Left kidney (tissue), 2 donors: ENCODE data around the gene DDX60. TPM values are rescaled to one million over a fixed set of nuclear protein-coding genes. Genes with fewer than 3 reads are reported as not detected.
"Not testable (repeated sequence)": the region's sequence is repeated elsewhere in the genome, so short reads cannot be mapped to it uniquely, and the experiment has no call there.

Experiments
- DNase-seq: peaks from one replicate; pipeline ENCODE4 v3.0.0-alpha.2; 2013
- polyA plus RNA-seq: library from polyadenylated mRNA; unstranded; fragments of 120-200 nt; gene quantifications from one replicate; pipeline ENCODE4 v1.2.1, GENCODE V29; 2013; ENCODE audit not compliant: insufficient read length

DDX60 gene
- polyA plus RNA-seq, 1 donor, result 12.8 TPM

GRCh38 chr4:168304744-168305459, 13.7 kb downstream of the DDX60 start:
- no peak for DNase-seq

GRCh38 chr4:168303430-168303829, 15.1 kb downstream of the DDX60 start:
- not testable (repeated sequence) for DNase-seq

- no peak for DNase-seq
These were observed 25.1 kb downstream of the DDX60 start for GRCh38 chr4:168293386-168293975.

- DNase-seq, result no peak
These were observed 27.3 kb downstream of the DDX60 start for GRCh38 chr4:168291242-168291641.

- DNase-seq, result not testable (repeated sequence)
These were observed 32.7 kb downstream of the DDX60 start for GRCh38 chr4:168285850-168286249.

GRCh38 chr4:168279556-168279955, 39.0 kb downstream of the DDX60 start:
- DNase-seq, result no peak

DNA sequence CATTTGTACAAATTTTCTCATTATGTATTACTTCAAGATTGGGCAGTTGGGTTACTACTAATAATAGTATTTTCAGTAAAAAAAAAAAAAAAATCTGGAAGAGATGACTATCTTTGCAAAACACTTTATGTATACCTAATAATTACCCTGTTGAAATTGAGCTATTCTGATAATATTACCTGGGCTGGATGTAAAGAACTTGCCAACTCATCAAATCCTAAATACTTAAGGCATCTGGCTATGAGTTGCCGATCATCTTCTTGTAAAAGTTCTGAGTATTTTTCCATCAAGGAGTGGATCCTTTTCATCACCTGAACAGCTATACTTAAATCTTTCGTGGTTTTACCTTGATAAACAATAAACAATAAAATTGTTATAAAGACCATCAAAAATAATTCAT, 42.7 kb downstream of the DDX60 start:
- DNase-seq, result no peak

DNA sequence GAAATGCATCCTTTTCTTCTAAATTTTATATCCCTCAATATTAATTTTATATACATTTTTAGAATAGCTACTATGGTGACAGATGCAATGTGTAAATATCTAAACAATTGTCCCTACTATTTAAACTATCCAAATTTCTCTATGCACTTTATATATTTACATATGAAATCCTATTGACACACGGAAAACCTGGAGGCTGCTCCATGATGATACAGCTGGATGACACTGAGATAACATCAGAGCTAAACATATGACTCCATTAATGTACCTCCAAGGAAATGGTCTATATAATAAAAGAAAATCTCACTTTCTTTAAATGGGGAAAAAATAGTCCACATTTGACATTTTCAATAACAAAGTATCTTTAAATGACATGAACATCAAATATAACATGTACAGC, 43.7 kb downstream of the DDX60 start:
- no peak for DNase-seq

- no peak for DNase-seq
These were observed 44.7 kb downstream of the DDX60 start for GRCh38 chr4:168273838-168274237.

- no peak for DNase-seq
These were observed 46.1 kb downstream of the DDX60 start for GRCh38 chr4:168272488-168272887.

DNA sequence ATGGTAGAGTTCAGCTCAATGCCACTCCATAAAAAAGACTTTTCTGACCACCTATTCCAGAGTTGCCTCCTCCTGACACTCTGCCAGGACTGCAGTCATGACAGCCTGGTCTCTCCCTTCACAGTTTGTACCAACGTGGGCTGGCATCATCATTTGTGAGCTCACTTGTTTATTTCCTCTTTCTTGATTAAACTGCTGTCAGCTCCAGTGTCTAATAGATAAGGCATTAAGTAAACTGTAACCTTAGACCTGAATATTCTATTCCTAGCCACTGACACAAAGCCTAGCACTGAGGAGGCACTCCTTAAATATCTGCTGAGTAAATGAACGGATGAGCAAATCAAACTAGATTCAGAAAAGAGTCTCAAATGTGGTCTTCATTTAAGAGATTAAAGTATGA, 48.7 kb downstream of the DDX60 start:
- no peak for DNase-seq

GRCh38 chr4:168265327-168265726, 53.2 kb downstream of the DDX60 start:
- no peak for DNase-seq

DNA sequence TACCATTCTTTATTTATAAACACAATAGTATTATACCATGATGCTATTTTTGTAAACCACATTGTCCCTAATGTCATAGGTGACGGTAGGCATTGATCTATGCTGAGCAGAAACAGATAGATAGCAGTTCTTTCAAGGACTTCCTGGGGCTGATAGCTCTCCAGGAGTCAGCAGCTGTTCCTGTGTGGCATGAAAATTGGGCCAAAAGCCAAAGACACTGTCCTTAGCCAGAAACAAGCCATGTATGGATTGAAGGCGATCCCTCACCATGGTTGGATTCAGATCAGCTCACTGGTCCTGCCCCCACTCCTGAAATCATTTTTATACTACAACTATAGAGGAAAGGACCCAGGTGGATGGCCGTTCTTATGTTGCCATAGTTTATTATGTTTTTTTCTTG, 53.6 kb downstream of the DDX60 start:
- no peak for DNase-seq

GRCh38 chr4:168263039-168263438, 55.5 kb downstream of the DDX60 start:
- no peak for DNase-seq

DNA sequence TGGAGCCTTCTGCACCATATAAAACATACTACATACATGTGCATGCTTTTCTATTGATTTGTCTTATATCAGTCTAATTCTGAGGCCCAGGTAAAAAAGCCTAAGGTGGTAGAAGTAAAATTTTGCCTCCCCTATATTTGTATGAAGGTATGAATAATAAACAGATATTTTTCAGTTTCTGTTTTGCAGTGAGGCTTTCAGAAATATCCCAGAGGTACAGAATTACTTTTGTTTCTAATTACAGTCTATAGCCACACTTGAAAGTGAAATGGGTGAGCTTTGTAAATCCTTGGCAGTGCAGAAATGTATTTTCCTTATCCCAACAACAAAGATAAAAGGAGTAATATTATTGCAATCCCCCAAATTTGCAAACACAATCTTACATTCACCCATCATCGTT, 59.5 kb downstream of the DDX60 start:
- no peak for DNase-seq

DNA sequence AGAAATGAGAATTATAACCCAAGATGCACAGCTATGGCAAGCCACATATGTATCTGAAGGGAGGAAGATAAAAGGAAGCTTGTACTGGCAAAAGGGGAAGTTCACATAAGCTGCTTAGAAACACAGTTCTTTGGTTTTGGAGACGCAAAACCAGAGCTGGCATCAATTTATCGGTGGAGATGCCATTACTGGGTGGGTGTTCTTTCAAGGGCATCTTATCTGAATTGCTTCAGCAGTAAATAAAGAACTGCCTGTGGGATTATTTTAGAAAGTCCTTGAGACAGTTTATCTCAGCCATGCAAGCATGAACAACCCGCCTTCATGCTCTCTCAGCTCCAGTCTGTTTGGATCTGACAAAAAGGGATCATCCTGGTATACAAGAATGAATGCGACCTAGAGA, 60.8 kb downstream of the DDX60 start:
- DNase-seq, result no peak

GRCh38 chr4:168248176-168248710, 70.3 kb downstream of the DDX60 start:
- DNase-seq, result no peak

- DNase-seq, result no peak
These were observed 70.9 kb downstream of the DDX60 start for GRCh38 chr4:168247603-168248002.

DNA sequence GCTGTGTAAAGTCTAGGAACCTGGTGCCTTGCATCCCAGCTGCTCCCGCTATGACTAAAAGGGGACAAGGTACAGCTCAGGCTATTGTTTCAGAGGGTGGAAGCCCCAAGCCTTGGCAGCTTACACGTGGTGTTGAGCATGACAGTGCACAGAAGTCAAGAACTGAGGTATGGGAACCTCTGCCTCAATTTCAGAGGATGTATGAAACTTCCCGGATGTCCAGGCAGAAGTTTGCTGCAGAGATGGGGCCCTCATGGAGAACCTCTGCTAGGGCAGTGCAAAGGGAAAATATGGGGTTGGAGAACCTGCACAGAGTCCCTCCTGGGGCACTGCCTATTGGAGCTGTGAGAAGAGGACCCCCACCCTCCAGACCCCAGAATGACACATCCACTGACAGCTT, 76.6 kb downstream of the DDX60 start:
- no peak for DNase-seq

DNA sequence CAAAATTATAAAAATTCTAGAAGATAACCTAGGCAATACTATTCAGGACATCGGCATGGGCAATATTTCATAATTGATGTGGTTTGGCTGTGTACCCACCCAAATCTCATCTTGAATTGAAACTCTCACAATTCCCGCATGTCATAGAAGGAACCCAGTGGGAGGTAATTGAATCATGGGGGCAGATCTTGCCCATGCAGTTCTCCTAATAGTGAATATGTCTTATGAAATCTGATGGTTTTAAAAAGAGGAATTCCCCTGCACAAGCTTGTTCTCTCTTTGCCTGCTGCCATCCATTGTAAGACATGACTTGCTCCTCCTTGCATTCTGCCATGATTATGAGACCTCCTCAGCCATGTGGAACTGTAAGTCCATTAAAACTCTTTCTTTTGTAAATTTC, 77.7 kb downstream of the DDX60 start:
- DNase-seq, result no peak

DNA sequence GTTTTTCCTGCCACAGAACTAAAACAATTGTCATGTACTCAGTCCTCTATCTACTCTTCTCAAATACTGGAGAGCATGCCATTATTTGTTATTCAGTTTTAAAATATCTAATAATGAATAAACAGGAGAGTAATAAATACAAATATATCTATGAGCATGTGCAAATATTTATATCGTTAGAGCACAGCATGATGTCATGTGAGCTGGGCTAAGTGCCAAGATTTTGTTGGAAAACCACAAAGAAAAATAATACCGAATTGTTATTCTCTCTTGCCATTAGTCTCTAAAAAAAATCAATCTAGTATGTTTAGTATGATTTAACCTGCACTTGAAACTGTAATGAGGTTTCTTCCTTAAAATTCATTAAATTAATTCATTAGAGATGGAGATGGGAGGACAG, 97.3 kb downstream of the DDX60 start:
- DNase-seq, result no peak

GRCh38 chr4:168220893-168221292, 97.7 kb downstream of the DDX60 start:
- DNase-seq, result no peak

DNA sequence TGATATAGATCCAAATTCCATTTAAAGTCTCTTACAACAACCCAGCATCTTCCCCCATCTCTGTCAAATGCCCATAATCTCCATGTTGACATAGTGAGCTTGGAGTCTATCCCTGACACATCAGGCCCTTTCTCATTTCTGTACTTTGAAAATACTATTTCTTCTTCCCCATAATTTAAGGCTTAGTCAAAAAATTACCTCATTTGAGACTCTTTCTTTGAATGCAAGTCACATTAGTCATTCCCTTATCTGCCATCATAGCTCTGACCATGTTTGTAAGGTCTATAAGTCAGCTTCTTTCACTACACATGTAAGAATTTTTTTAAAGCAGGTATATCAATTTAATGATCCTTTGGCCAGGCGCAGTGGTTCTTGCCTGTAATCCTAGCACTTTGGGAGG, 99.9 kb downstream of the DDX60 start:
- DNase-seq, result no peak

- DNase-seq, result not testable (repeated sequence)
These were observed 105.0 kb downstream of the DDX60 start for GRCh38 chr4:168213511-168213910.
